Kidney (tissue), 14 donors: ENCODE results near the gene MED26. TPM values are rescaled to one million over a fixed set of nuclear protein-coding genes. Genes with fewer than 3 reads are reported as not detected.

Source experiments
- DNase-seq, 5 donors: peaks; one replicate each; pipeline ENCODE4 v3.0.0-alpha.2; 2013 to 2020
- FAIRE-seq: peaks from 2 replicates; lab custom pipeline; 2012; peaks lifted over from hg19 to GRCh38; lab: Jason Lieb, UNC
- H3K27ac ChIP-seq, 2 donors: one replicate each; pipeline ENCODE4 v1.7.0; 2013; ENCODE audit warnings: low read depth in 2 of 2, low read length in 2 of 2, inconsistent platforms in 1 of 2
- H3K27me3 ChIP-seq: one replicate; pipeline ENCODE4 v1.7.1; 2013; ENCODE audit warnings: low read length, inconsistent platforms; ENCODE audit not compliant: control insufficient read depth, insufficient read depth
- H3K36me3 ChIP-seq, 3 donors: one replicate each; pipeline versions ENCODE4 v1.7.0 to v1.7.1; 2013; ENCODE audit warnings: low read length in 3 of 3, control low read depth in 1 of 3, inconsistent platforms in 1 of 3; ENCODE audit not compliant: insufficient read depth in 3 of 3, control insufficient read depth in 2 of 3
- H3K4me1 ChIP-seq, 3 donors: one replicate each; pipeline versions ENCODE4 v1.7.0 to v1.7.1; 2013; ENCODE audit warnings: low read length in 3 of 3, inconsistent platforms in 1 of 3, low read depth in 1 of 3; ENCODE audit not compliant: control insufficient read depth in 2 of 3, insufficient read depth in 2 of 3
- H3K4me3 ChIP-seq, 3 donors: one replicate each; pipeline versions ENCODE4 v1.7.0 to v1.8.1; 2013; ENCODE audit warnings: low read length in 3 of 3, control low read depth in 1 of 3, inconsistent platforms in 1 of 3
- H3K9ac ChIP-seq, 3 donors: one replicate each; pipeline versions ENCODE4 v1.7.0 to v1.7.1; 2013; ENCODE audit warnings: low read length in 3 of 3, control low read depth in 1 of 3, inconsistent platforms in 1 of 3
- H3K9me3 ChIP-seq, 3 donors: one replicate each; pipeline versions ENCODE4 v1.7.0 to v1.7.1; 2013; ENCODE audit warnings: low read length in 3 of 3, control low read depth in 1 of 3, inconsistent platforms in 1 of 3; ENCODE audit not compliant: control insufficient read depth in 2 of 3, insufficient read depth in 1 of 3
- intact Hi-C: fragments of 100-400 bp; cut with DNase I; formaldehyde crosslinking; loops from one replicate; pipeline ENCODE4 v1.11.1; 2022
- polyA plus RNA-seq: library from polyadenylated mRNA; stranded (reverse); fragments of 350-450 nt; fragmentation: Illumina TruSeq; extraction: RNeasy Lipid Tissue Mini Kit (QIAGEN cat#74804); gene quantifications from one replicate; pipeline ENCODE4 v1.2.3, GENCODE V29; 2014; ENCODE audit warnings: low read depth, low replicate concordance; ENCODE audit not compliant: insufficient read depth
- total RNA-seq: library from RNA; stranded (reverse); fragmentation: NEBNext Ultra II Directional; extraction: Animal tissue kit (Norgen Biotek cat#: 25700); gene quantifications from one replicate; pipeline ENCODE4 v1.2.1, GENCODE V29; 2021
- TF ChIP-seq, protein P1 (sequence below): IDR thresholded peaks from 3 replicates; pipeline ENCODE4 v1.5.1; 2012; ENCODE audit warnings: mild to moderate bottlenecking, moderate library complexity, borderline replicate concordance; ENCODE audit not compliant: insufficient read depth; ENCODE audit errors: extremely low read depth
- donor health status: control.
- donor health status: control.
- donor health status: control.
- donor health status: control.
- donor health status: control.
- donor health status: DM: yes; HTN: yes; CAD: no.
- donor health status: Normal renal cell carcinoma (clear cell type).

Gene MED26
- total and polyA plus RNA-seq, 2 donors from 2014 or later: 3.6 to 11.8 TPM

DNA sequence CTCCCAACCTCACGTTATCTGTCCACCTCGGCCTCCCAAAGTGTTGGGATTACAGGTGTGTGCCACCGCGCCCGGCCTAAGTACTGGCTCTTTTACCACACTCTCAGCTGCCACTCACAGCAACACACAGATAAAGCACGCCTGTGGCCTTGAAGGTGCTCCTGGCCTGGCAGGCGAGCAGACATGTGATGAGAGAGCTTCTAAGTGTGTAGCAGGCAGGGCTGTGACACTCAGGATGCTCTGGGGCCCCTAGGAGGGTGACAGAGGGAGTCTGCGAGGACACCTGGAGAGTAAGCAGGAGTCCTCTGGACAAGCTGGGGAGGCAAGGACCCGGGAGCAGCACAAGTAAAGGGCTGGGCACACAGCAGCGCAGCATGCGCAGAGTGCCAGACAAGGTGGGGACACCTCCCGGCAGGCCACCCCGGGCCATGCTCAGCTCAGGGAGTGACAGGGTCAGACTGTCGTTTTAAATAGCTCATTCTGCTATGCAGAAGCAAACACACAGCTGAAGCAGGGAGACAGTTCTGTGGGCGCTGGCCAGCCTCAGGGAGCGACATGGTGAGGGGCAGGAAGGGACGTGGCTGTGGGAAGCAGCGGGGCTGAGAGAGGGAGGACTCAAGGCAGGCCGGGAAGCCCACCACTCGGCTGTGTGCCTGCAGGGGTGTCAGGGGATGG, 26.5 kb downstream of the MED26 start:
- FAIRE-seq (no peak), DNase-seq (no peak)
- H3K4me3 ChIP-seq: no peak overlapping the region
- no peak overlapping the region for H3K9ac ChIP-seq
- H3K27me3 ChIP-seq: no peaks in the 10 kb centered on the region
- H3K27ac ChIP-seq: no peak overlapping the region
- intact Hi-C loops: no loop called here
- no peaks in the 10 kb centered on the region for H3K36me3 ChIP-seq
- no peaks in the 10 kb centered on the region for H3K9me3 ChIP-seq
- TF ChIP-seq, protein P1, sequence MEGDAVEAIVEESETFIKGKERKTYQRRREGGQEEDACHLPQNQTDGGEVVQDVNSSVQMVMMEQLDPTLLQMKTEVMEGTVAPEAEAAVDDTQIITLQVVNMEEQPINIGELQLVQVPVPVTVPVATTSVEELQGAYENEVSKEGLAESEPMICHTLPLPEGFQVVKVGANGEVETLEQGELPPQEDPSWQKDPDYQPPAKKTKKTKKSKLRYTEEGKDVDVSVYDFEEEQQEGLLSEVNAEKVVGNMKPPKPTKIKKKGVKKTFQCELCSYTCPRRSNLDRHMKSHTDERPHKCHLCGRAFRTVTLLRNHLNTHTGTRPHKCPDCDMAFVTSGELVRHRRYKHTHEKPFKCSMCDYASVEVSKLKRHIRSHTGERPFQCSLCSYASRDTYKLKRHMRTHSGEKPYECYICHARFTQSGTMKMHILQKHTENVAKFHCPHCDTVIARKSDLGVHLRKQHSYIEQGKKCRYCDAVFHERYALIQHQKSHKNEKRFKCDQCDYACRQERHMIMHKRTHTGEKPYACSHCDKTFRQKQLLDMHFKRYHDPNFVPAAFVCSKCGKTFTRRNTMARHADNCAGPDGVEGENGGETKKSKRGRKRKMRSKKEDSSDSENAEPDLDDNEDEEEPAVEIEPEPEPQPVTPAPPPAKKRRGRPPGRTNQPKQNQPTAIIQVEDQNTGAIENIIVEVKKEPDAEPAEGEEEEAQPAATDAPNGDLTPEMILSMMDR: no peak
- peaks cover 0 to 8% (median 0%) of the 10 kb centered on the region in 3 donors for H3K4me1 ChIP-seq

DNA sequence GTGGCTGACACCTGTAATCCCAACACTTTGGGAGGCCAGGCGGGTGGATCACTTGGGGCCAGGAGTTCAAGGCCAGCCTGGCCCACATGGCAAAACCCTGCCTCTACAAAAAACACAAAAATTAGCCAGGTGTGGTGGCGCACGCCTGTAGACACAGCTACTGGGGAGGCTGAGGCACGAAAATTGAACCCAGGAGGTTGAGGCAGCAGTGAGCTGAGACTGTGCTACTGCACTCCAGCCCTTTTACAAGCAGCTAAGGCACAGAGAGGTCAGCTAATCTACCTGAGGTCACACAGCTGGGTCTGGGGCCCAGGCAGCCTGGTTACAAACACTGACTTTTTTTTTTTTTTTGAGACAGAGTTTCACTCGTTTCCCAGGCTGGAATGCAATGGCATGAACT, 27.2 kb downstream of the MED26 start:
- Histone ChIP-seq H3K4me3 (no peak overlapping the region), H3K36me3 (no peaks in the 10 kb centered on the region), H3K9me3 (no peaks in the 10 kb centered on the region), H3K27ac (no peak overlapping the region), H3K4me1 (peaks cover 0 to 10% (median 0%) of the 10 kb centered on the region in 3 donors), H3K9ac (no peak overlapping the region), H3K27me3 (no peaks in the 10 kb centered on the region)
- DNase-seq (no peak), FAIRE-seq (no peak)
- intact Hi-C loops: no loop called here
- TF ChIP-seq, protein P1: no peak

DNA sequence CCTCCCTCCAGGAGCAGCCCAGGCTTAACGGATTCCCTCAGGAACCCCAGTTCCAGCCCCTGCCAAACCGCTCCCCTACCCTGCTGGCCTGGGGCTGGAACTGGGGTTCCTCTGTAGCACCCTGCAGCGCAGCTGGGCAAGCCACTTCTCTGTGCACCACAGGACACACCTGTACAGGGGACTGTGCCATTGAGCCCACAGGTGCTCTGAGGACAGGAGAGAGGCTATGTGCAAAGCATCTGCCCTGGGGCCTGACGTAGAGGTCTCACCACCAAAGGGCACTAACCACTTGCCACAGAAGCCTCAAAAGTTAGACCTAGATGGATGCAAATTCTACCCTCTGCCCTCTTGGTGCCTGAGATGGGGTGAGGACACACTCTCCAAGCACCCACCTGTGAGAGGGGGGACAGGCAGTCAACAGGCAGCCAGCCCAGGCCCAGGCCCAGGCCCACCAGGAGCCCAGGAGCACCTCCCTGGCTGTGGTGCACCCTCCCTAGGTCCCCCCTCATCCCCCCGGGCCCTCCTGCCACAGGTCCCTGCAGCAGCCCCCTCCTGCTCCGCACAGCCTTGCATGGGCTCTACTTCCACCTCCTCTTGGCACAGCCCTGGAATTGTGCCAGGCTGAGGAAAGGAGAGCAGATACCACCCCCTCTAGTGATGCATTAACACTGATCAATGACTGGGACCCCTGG, 28.2 kb downstream of the MED26 start:
- TF ChIP-seq, protein P1: no peak
- Histone ChIP-seq H3K4me1 (peaks cover 0 to 6% (median 0%) of the 10 kb centered on the region in 3 donors), H3K9ac (no peak overlapping the region), H3K27ac (no peak overlapping the region), H3K9me3 (no peaks in the 10 kb centered on the region), H3K36me3 (no peaks in the 10 kb centered on the region), H3K27me3 (no peaks in the 10 kb centered on the region), H3K4me3 (no peak overlapping the region)
- FAIRE-seq: no peak
- intact Hi-C loops: no loop called here
- no peak for DNase-seq
